GM18951 (cell line): ENCODE results near the gene ASXL3.

ENCODE experiments used
- POLR2A ChIP-seq: IDR thresholded peaks from 4 replicates; pipeline ENCODE4 v1.6.1; 2011; ENCODE audit warnings: mild to moderate bottlenecking; ENCODE audit not compliant: insufficient read length, insufficient read depth; ENCODE audit errors: extremely low read depth
- in situ Hi-C: fragments of 300-500 bp; cut with MboI; formaldehyde crosslinking; loops from one replicate; pipeline ENCODE4 v1.12.0; 2022; ENCODE audit warnings: low sequenced_read_pairs, mixed read lengths, inconsistent platforms; ENCODE audit not compliant: unreplicated experiment

Gene ASXL3

DNA sequence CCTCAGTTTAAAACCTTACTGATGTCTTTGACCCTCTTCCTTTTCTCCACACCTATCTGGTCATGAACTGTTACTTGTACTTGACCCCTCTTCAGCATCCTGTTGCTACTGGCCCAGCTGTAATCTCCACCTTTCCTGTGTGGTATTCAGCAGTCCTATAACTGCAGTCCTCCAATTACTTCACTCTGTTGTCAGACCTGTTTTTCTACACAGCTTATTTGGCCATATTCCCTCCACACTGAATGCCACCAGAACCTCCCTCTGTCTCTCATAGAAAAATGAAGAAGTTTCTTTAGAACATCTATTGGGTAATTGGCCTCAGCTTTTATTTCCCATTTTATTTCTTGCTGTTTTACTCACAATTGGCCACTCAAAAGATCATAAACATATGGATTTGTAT lies 155.4 kb downstream of the ASXL3 start:
- in situ Hi-C loops, result no loop called here
- TF ChIP-seq POLR2A, result no peak

DNA sequence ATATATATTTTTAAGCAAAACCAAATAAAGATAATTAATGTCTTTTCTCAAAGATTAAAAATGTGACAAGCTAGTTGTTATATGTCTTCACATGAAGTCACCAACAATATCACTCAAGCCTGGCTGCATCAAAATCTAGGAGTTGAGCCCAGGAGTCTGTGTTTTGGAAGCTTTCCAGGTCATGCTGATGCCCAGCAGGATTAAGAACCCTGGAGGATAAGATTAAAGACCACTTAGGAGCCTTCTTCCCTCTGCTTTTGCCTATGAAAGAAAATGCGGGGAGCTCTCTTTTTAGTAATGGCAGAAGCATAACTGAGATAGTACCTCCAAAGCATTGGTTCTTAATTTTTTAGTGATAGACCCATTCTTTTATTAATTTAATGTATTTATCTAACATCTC lies 157.4 kb downstream of the ASXL3 start:
- in situ Hi-C loops, result no loop called here
- no peak for TF ChIP-seq POLR2A

DNA sequence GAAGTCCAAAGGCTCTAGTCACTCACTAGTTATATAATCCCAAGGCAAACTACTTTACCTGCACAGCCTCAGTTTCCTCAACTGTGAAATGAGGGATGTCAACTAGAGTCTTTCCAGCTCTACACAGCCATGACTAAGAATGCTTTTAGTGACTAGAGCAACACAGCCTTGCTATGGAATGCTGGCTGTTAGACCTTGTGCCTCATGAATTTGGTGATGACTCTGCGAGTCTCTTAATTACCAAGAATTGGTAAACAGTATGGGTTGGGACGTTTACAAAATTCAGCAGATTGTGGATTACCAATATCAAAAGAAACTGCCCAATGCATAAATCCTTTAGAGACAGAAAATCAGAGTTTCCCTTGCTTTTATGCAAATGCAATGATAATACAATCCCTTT lies 163.7 kb downstream of the ASXL3 start:
- TF ChIP-seq POLR2A, result no peak
- in situ Hi-C loops, result no loop called here

DNA sequence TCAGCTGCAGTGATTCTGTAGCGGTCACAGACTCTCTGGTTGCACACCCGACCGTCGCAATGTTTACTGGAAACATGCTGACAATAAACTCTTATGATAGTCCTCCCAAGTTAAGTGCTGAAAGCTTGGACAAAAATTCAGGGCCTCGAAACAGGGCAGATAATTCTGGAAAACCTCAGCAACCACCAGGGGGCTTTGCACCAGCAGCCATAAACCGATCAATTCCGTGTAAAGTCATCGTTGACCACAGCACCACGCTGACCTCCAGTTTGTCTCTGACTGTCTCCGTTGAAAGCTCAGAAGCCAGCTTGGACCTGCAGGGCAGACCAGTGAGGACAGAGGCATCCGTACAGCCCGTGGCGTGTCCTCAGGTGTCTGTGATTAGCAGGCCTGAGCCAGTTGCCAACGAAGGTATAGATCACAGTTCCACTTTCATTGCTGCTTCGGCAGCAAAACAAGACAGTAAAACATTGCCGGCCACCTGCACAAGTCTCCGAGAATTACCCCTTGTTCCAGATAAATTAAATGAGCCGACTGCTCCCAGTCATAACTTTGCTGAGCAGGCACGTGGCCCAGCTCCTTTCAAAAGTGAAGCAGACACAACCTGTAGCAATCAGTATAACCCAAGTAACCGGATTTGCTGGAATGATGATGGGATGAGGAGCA lies 166.1 kb downstream of the ASXL3 start:
- no peak for TF ChIP-seq POLR2A
- in situ Hi-C loops, result no loop called here

DNA sequence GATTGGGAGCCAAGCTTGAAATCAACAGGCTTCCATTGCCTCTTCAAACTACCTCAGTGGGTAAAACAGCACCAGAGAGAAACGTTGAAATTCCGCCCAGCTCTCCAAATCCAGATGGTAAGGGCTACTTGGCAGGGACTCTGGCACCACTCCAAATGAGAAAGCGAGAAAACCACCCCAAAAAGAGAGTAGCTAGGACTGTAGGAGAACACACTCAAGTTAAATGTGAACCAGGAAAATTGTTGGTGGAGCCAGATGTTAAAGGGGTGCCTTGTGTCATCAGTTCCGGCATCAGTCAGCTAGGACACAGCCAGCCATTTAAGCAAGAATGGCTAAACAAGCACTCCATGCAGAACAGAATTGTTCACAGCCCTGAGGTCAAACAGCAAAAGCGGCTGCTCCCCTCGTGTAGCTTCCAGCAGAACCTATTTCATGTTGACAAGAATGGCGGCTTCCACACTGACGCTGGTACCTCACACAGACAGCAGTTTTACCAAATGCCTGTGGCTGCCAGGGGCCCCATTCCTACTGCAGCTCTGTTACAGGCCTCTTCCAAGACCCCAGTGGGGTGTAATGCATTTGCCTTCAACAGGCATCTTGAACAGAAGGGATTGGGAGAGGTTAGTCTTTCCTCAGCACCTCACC lies 167.3 kb downstream of the ASXL3 start:
- TF ChIP-seq POLR2A, result no peak
- in situ Hi-C loops, result no loop called here

DNA sequence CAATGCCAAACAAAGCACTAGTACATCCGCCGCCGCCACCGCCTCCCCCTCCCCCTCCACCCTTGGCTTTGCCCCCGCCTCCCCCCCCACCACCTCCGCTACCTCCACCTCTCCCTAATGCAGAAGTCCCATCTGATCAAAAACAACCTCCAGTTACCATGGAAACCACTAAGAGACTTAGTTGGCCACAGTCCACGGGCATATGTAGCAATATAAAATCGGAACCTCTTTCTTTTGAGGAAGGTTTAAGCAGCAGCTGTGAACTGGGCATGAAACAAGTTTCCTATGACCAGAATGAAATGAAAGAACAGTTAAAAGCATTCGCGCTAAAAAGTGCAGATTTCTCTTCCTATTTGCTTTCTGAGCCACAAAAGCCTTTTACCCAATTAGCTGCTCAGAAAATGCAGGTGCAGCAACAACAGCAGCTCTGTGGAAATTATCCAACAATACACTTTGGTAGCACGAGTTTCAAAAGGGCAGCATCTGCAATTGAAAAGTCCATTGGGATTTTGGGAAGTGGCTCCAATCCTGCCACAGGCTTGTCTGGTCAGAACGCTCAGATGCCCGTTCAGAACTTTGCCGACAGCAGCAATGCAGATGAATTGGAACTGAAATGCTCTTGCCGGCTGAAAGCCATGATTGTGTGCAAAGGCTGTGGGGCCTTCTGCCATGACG lies 168.0 kb downstream of the ASXL3 start:
- no peak for TF ChIP-seq POLR2A
- in situ Hi-C loops, result no loop called here

DNA sequence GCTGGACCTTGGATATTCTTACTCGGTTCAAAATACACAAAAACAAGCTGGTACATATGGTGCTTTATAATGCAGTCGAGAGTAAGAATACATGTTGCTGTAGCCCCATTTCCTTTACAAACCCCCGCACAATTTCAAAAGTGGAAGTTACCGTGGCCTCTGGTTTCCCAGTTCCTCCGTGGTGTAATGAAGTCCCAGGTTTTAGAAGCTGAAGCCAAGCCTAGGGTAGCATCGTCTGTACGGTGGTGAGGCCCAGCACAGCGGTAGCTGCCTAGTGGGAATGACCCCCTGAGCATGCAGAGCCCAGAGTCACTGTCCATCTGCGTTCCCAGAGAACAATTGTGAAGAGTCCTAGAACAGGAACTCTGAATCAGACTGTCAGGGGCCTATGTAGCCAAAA lies 171.8 kb downstream of the ASXL3 start:
- in situ Hi-C loops, result no loop called here

DNA sequence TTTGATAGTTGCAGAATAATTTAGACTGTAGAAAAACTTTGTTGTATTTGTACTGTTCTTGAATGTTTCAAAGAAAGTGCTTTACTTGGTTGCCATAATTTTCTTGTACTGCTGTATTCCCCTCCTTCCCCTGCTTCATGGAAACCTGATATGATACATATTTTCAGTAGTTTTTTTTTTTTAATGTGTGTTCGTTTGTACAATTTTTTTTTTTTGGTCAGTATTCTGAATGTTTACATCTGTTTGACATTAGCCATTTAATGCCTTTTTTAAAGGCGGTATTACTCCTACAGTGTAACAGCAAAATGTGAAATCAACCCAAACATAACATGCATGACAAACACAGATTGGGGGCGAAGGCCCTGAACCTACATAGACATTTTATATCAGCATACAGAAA lies 172.3 kb downstream of the ASXL3 start:
- in situ Hi-C loops, result no loop called here
- no peak for TF ChIP-seq POLR2A

More for the DNA sequence above, 171.8 kb downstream of the ASXL3 start:
- no peak for TF ChIP-seq POLR2A

DNA sequence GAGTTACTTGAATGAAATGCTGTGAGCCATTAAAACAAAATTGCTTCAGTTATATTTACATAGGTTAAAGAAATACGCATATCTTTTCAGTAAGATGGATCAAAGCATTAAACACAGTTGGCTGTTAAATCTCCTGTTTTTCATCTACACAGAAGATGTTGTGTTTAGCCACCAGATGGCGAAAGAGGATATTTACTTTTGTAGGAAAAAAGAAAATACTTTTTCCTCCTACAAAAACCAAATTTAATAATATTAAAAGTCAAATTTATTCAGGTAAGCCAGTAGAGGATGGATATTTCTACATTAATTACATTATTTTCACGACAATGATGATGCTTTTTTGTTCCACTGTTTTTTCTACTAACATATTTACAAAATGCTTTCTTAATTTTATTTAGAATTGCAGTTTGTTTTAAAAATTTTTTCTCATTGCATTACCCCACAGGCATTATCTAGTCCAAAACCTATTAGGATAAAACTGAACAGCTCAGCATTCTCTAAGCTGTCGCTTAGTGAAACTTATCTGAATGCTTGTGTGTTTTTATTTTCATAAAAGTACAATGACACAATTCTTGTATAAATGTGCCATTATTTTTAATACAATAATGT lies 173.7 kb downstream of the ASXL3 start:
- in situ Hi-C loops, result no loop called here
- no peak for TF ChIP-seq POLR2A

DNA sequence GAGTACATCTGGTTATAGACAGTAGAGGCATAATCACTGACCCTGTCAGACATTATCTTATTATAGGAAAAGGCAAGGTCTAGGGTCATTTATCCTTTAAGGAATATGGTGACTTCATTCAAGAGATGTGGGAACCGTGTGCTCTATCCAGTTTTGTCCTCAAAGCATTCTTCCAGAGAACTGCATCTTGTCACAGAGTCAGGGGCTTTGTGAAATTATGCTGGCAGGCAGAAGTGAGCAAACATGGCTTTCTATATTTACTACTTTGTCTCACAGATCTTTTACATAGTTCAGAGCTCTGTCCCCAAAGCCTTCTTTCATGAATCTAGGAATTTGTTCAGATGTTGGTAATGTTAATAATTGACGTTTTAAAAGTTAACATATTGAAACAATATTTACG lies 177.4 kb downstream of the ASXL3 start:
- in situ Hi-C loops, result no loop called here
- no peak for TF ChIP-seq POLR2A

DNA sequence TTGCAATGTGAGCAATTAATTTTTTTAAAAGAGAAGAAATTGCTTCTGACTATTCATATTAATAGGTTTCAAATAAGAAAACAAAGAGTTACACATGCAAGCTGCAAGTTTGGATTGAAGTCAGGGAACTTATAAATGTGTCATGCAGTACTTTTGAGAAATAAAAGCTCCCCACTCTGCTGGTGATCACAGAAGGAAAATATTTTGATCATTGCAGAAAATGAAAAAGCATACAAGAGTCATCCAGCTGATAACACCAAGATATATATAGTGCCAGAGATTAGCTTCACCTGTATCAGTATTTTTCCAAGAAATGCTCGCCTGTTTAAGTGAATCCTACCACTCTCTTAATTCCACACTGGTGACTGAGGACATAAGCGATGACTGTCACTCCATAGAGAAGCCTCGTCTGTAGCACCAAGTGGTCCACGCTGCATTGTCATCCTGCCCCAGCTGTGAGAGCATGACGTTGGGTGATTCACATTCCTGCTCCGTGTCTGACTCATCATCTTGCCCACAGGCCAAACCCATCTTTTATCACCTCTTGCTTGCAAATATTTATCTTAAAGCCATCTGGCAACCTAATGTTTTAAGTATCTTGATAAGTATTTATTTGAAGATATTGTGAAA lies 178.0 kb downstream of the ASXL3 start:
- no peak for TF ChIP-seq POLR2A
- in situ Hi-C loops, result no loop called here

DNA sequence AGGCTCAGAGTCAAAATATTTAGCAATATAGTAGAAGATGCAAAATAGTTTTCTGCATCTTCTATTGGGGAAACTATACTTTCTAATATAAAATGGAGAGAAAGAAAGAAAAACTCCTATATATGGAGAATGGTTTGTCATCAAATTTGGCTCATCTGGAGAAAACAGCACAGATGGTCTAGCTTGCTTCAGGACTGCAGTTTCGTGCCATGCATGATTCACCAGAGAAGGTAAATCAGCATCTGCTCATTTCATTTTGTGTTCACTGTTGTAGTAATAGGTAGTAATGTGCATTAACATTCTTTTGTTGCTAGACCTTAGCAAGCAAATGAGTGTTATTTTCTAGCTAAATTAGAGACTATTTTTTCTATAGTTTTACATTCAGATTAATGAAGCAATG lies 179.0 kb downstream of the ASXL3 start:
- no peak for TF ChIP-seq POLR2A
- in situ Hi-C loops, result no loop called here

DNA sequence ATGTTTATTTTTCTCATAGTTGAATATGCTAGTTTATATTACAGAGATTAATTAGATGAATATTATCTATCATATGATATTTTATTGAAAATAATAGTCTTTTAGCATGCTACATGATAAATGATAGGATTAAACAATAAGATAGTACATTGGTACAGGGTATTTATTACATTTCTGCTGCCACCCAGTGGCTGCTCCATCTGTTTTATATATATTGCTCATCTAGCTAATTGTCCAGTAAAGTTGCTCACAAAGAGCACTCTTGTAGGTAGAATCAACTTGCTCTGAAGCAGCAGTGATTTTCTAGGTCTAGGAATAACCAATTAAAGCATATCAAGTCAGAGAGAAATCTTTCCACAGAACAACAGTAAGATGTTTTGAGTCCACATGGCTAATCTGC lies 183.3 kb downstream of the ASXL3 start:
- TF ChIP-seq POLR2A, result no peak
- in situ Hi-C loops, result no loop called here
